Keratinocyte (primary cell): ENCODE results near the gene ZBTB21. TPM values are rescaled to one million over a fixed set of nuclear protein-coding genes. Genes with fewer than 3 reads are reported as not detected.

Experiments
- DNase-seq: peaks from one replicate; pipeline ENCODE4 v3.0.0-alpha.2; 2011; ENCODE audit warnings: low read depth, missing footprints, low spot score
- FAIRE-seq: peaks from 2 replicates; lab custom pipeline; 2011; peaks lifted over from hg19 to GRCh38; lab: Jason Lieb, UNC
- H2AFZ ChIP-seq: 2 replicates; pipeline ENCODE4 v1.6.0; 2012; ENCODE audit warnings: low read length, control low read depth, inconsistent platforms; ENCODE audit not compliant: control insufficient read depth
- H3K27ac ChIP-seq: 2 replicates; pipeline ENCODE4 v1.5.1; 2011; ENCODE audit warnings: low read length; ENCODE audit not compliant: control insufficient read depth, insufficient read depth
- H3K27me3 ChIP-seq: 3 replicates; pipeline ENCODE4 v1.6.0; 2011; ENCODE audit warnings: low read length; ENCODE audit not compliant: control insufficient read depth, insufficient read depth; ENCODE audit errors: extremely low read depth
- H3K36me3 ChIP-seq, 2 experiments: 2 replicates in 1 of 2; 3 replicates in 1 of 2; pipeline ENCODE4 v1.5.1; 2011; ENCODE audit warnings: low read length in 2 of 2, mild to moderate bottlenecking in 1 of 2; ENCODE audit not compliant: control insufficient read depth in 2 of 2, insufficient read depth in 2 of 2; ENCODE audit errors: extremely low read depth in 1 of 2
- H3K4me1 ChIP-seq: 3 replicates; pipeline ENCODE4 v1.5.1; 2011; ENCODE audit warnings: low read length; ENCODE audit not compliant: control insufficient read depth, insufficient read depth; ENCODE audit errors: extremely low read depth
- H3K4me2 ChIP-seq: 3 replicates; pipeline ENCODE4 v1.6.0; 2011; ENCODE audit warnings: low read depth, low read length; ENCODE audit not compliant: control insufficient read depth, insufficient read depth; ENCODE audit errors: extremely low read depth
- H3K4me3 ChIP-seq, 3 experiments: fragments of 200-600 bp in 1 of 3; sonication (generic) in 1 of 3; 2 replicates in 2 of 3; 3 replicates in 1 of 3; pipeline ENCODE4 v1.5.1; 2011 to 2016; ENCODE audit warnings: low read length in 3 of 3, mild to moderate bottlenecking in 3 of 3, control low read depth in 2 of 3, inconsistent platforms in 1 of 3, low read depth in 1 of 3, mixed read lengths in 1 of 3, mixed run types in 1 of 3, moderate library complexity in 1 of 3; ENCODE audit not compliant: control insufficient read depth in 2 of 3, insufficient read depth in 2 of 3; ENCODE audit errors: extremely low read depth in 1 of 3
- H3K79me2 ChIP-seq: 2 replicates; pipeline ENCODE4 v1.6.0; 2012; ENCODE audit warnings: low read length; ENCODE audit not compliant: control insufficient read depth, insufficient read depth
- H3K9ac ChIP-seq: 3 replicates; pipeline ENCODE4 v1.6.0; 2011; ENCODE audit warnings: low read length; ENCODE audit not compliant: control insufficient read depth, insufficient read depth; ENCODE audit errors: extremely low read depth
- H3K9me1 ChIP-seq: 3 replicates; pipeline ENCODE4 v1.6.0; 2011; ENCODE audit warnings: low read length; ENCODE audit not compliant: control insufficient read depth, insufficient read depth; ENCODE audit errors: extremely low read depth
- H3K9me3 ChIP-seq: 2 replicates; pipeline ENCODE4 v1.5.1; 2012; ENCODE audit warnings: low read depth, low read length; ENCODE audit not compliant: control insufficient read depth
- H4K20me1 ChIP-seq: 3 replicates; pipeline ENCODE4 v1.6.0; 2011; ENCODE audit warnings: low read length; ENCODE audit not compliant: control insufficient read depth, insufficient read depth; ENCODE audit errors: extremely low read depth
- CTCF ChIP-seq, 3 experiments: IDR thresholded peaks in 1 of 3; conservative IDR thresholded peaks in 1 of 3; optimal IDR thresholded peaks in 1 of 3; 2 replicates in 2 of 3; 3 replicates in 1 of 3; pipeline versions ENCODE3 to v1.5.1; 2011; ENCODE audit warnings: low read length in 3 of 3, mild to moderate bottlenecking in 3 of 3, moderate library complexity in 2 of 3, control low read depth in 1 of 3, inconsistent platforms in 1 of 3; ENCODE audit not compliant: insufficient read depth in 2 of 3; ENCODE audit errors: extremely low read depth in 1 of 3
- EZH2 ChIP-seq: IDR thresholded peaks from one replicate; pipeline ENCODE4 v1.6.1; 2012; ENCODE audit warnings: inconsistent platforms, mild to moderate bottlenecking, low read length, moderate library complexity
- dilution Hi-C: fragments of 300-500 bp; cut with MboI; formaldehyde crosslinking; loops from one replicate; pipeline ENCODE4 v1.7.0; 2020; ENCODE audit warnings: low sequenced_read_pairs; ENCODE audit not compliant: extremely low pct_ligation_motif_present
- polyA plus RNA-seq, 5 experiments: library from polyadenylated mRNA; depleted of rRNA in 3 of 5; stranded (reverse) in 3 of 5; stranded (forward) in 1 of 5; unstranded in 1 of 5; fragments of >200 nt; gene quantifications; 1 replicate in 1 of 5; 2 replicates in 3 of 5; 3 replicates in 1 of 5; pipeline versions ENCODE4 v1.2.1 to v1.2.3, GENCODE V29; 2011 to 2012; ENCODE audit warnings: missing spikeins in 2 of 5, low read depth in 1 of 5, low replicate concordance in 1 of 5

The ZBTB21 gene
- polyA plus RNA-seq, 1 donor (not counting 4 experiments of a cell fraction or from before 2014, with no cell fraction given) = 9.5 TPM

DNA sequence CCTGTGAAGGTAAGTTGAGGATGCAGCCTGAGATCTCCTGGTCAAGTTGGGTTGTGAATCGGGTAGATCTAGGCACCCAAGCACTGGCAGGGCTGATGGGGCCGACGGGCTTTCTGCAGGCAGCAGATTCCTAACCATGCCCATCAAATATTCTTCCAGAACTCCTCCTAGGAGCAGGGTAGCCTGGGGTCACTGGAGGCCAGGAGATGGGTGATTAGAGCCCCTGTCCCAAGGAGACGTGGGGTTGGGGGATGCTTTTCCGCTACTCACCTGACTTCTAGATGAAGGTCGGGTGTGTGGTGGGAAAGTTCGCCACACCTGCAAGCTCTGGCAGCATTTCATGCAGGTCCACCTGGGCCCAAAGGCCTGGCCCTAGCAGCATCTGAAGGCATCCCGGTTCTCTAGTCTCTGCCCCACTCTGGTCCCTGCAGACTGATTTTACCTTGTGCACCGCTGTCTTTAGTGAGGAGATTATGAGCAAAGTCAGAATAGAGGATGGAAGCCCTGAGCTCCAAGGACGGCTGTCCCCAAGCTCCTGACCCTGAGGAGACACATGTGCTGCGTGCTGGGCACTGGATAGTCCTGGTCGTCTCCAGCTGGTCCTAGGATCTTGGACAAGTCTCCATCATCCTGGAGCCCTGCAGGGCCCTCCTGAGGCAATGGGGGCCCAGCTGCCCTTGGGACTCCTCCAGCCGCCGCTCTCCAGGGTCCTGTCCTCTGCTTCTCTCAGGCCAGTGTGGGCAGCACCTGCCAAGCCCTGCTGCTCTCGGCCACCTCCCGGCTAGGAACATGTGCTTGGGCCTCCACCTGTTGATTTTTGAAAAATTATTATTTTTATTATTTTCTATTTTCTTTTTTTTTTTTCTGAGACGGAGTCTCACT lies 34.5 kb downstream of the ZBTB21 start:
- Histone ChIP-seq H4K20me1 (no peaks in the 10 kb centered on the region), H3K4me3 (no peak overlapping the region), H3K9ac (no peak overlapping the region), H3K9me3 (peaks cover 2% of the 10 kb centered on the region), H2AFZ (no peak overlapping the region), H3K27ac (no peak overlapping the region), H3K36me3 (no peaks in the 10 kb centered on the region), H3K27me3 (no peaks in the 10 kb centered on the region), H3K4me1 (peaks cover 26% of the 10 kb centered on the region), H3K4me2 (no peak overlapping the region), H3K79me2 (no peaks in the 10 kb centered on the region), H3K9me1 (no peaks in the 10 kb centered on the region)
- dilution Hi-C loops = no loop called here
- no peak for FAIRE-seq
- TF ChIP-seq CTCF (optimal IDR thresholded peaks at IDR 0.05 in 1 of 3, IDR thresholded peaks at IDR 0.05 in 1 of 3, conservative IDR thresholded peaks at IDR 0.05 in 1 of 3; ENCODE audit: extremely low read depth in 1 of 3, insufficient read depth in 2 of 3, low read length in 3 of 3) (no peak), EZH2 (no peak)
- DNase-seq = no peak

- Histone ChIP-seq H3K4me2 (no peak overlapping the region), H3K4me3 (no peak overlapping the region), H4K20me1 (no peaks in the 10 kb centered on the region), H3K4me1 (peaks cover 19% of the 10 kb centered on the region), H3K27ac (no peak overlapping the region), H3K79me2 (no peaks in the 10 kb centered on the region), H2AFZ (no peak overlapping the region), H3K36me3 (no peaks in the 10 kb centered on the region), H3K9me1 (no peaks in the 10 kb centered on the region), H3K27me3 (no peaks in the 10 kb centered on the region), H3K9ac (no peak overlapping the region), H3K9me3 (peaks cover 2% of the 10 kb centered on the region)
- no peak for FAIRE-seq
- TF ChIP-seq CTCF (optimal IDR thresholded peaks at IDR 0.05 in 1 of 3, IDR thresholded peaks at IDR 0.05 in 1 of 3, conservative IDR thresholded peaks at IDR 0.05 in 1 of 3; ENCODE audit: extremely low read depth in 1 of 3, insufficient read depth in 2 of 3, low read length in 3 of 3) = no peak
- dilution Hi-C loops = no loop called here
- no peak for DNase-seq
Observed at GRCh38 chr21:41974752-41975053, 35.5 kb downstream of the ZBTB21 start.
